PC-3 (cell line): ENCODE measurements around the gene MAP7D3. TPM values are rescaled to one million over a fixed set of nuclear protein-coding genes. Genes with fewer than 3 reads are reported as not detected.

ENCODE experiments used
- ATAC-seq: fragments of 200-7000 bp; cut with Tn5 transposase; 2 replicates; pipeline ENCODE4 v1.9.1; 2020; ENCODE audit warnings: mild to moderate bottlenecking, moderate library complexity
- BruUV-seq: library from RNA; stranded (reverse); fragments of 400-500 nt; replicated peaks from 2 replicates; lab custom pipeline; 2021; lab: Mats Ljungman, UMichigan
- CTCF ChIA-PET: fragments of 300-600 bp; sonication (Branson Sonifier 250); formaldehyde crosslinking; loops from one replicate; lab custom pipeline; 2022; ENCODE audit warnings: antibody characterized with exemption; lab: Charles Lee
- POLR2A ChIA-PET: fragments of 300-600 bp; sonication (Branson Sonifier 250); formaldehyde crosslinking; loops from one replicate; lab custom pipeline; 2022; ENCODE audit warnings: antibody characterized with exemption; ENCODE audit not compliant: unreplicated experiment; lab: Charles Lee
- DNase-seq: peaks from one replicate; pipeline ENCODE4 v3.0.0-alpha.2; 2015
- H2AFZ ChIP-seq: fragments of 300-600 bp; sonication (generic); 2 replicates; pipeline ENCODE4 v1.6.0; 2016; ENCODE audit warnings: antibody characterized with exemption, low read length
- H3F3A ChIP-seq: fragments of 300-600 bp; sonication (generic); one replicate; pipeline ENCODE4 v1.6.0; 2017; ENCODE audit warnings: antibody characterized with exemption, low read length, control low read depth, mild to moderate bottlenecking; ENCODE audit not compliant: unreplicated experiment
- H3K27ac ChIP-seq: fragments of 300-600 bp; sonication (generic); 2 replicates; pipeline ENCODE4 v1.5.1; 2016; ENCODE audit warnings: mild to moderate bottlenecking, low read length
- H3K27me3 ChIP-seq: fragments of 300-600 bp; sonication (generic); 2 replicates; pipeline ENCODE4 v1.6.1; 2016; ENCODE audit warnings: low read length, mixed read lengths
- H3K36me3 ChIP-seq: fragments of 300-600 bp; sonication (generic); 2 replicates; pipeline ENCODE4 v1.6.1; 2016; ENCODE audit warnings: low read depth, mixed run types, low read length, mixed read lengths
- H3K4me1 ChIP-seq: fragments of 300-600 bp; sonication (generic); 2 replicates; pipeline ENCODE4 v1.5.1; 2016; ENCODE audit warnings: low read length; ENCODE audit not compliant: insufficient read depth
- H3K4me2 ChIP-seq: fragments of 300-600 bp; sonication (generic); 2 replicates; pipeline ENCODE4 v1.6.0; 2016; ENCODE audit warnings: low read length
- H3K4me3 ChIP-seq: fragments of 300-600 bp; sonication (generic); 2 replicates; pipeline ENCODE4 v1.5.1; 2016; ENCODE audit warnings: mild to moderate bottlenecking, low read length, mixed read lengths
- H3K79me2 ChIP-seq: fragments of 300-600 bp; sonication (generic); 2 replicates; pipeline ENCODE4 v1.6.1; 2017; ENCODE audit warnings: low read length, mixed read lengths
- H3K9ac ChIP-seq: fragments of 300-600 bp; sonication (generic); 2 replicates; pipeline ENCODE4 v1.6.0; 2016; ENCODE audit warnings: mild to moderate bottlenecking, low read length
- H3K9me2 ChIP-seq: fragments of 300-600 bp; sonication (generic); replicated peaks from 2 replicates; pipeline ENCODE4 v1.6.1; 2016; ENCODE audit warnings: mixed run types, low read length, mixed read lengths
- H3K9me3 ChIP-seq: fragments of 300-600 bp; sonication (generic); 2 replicates; pipeline ENCODE4 v1.6.1; 2016; ENCODE audit warnings: low read length, mixed read lengths
- H4K20me1 ChIP-seq: fragments of 300-600 bp; sonication (generic); 2 replicates; pipeline ENCODE4 v1.6.1; 2016; ENCODE audit warnings: low read length, mixed read lengths
- CTCF ChIP-seq: fragments of 300-600 bp; sonication (generic); conservative IDR thresholded peaks from 2 replicates; pipeline ENCODE4 v1.5.1; 2017; ENCODE audit warnings: antibody characterized with exemption, low read depth, mild to moderate bottlenecking, low read length
- EZH2 ChIP-seq: fragments of 300-600 bp; sonication (generic); IDR thresholded peaks from one replicate; pipeline ENCODE4 v1.6.1; 2017; ENCODE audit warnings: antibody characterized with exemption, mild to moderate bottlenecking, low read length; ENCODE audit not compliant: unreplicated experiment
- EZH2phosphoT487 ChIP-seq: fragments of 300-600 bp; sonication (generic); IDR thresholded peaks from 2 replicates; pipeline ENCODE4 v1.6.1; 2018; ENCODE audit warnings: mild to moderate bottlenecking, antibody characterized with exemption, low read length, borderline replicate concordance
- intact Hi-C: fragments of 100-400 bp; cut with micrococcal nuclease; formaldehyde crosslinking; loops from 2 replicates; pipeline ENCODE4 v1.9.0; 2023
- total RNA-seq: library from RNA; depleted of rRNA; stranded (reverse); fragments of >200 nt; gene quantifications from 2 replicates; pipeline ENCODE4 v1.2.3, GENCODE V29; 2014

The MAP7D3 gene
- total RNA-seq, 1 experiment from 2014 or later, result 0.40 TPM

- no peak overlapping the region for H3K4me3 ChIP-seq
- H3K36me3 ChIP-seq, result no peaks in the 10 kb centered on the region
- BruUV-seq, result no TSS peak
- no peak for ATAC-seq
- no peak for DNase-seq
- no peak overlapping the region for H3K9ac ChIP-seq
- CTCF ChIA-PET, result no interaction called here
- H4K20me1 ChIP-seq, result no peaks in the 10 kb centered on the region
- H3K27ac ChIP-seq, result no peak overlapping the region
- no peaks in the 10 kb centered on the region for H3K27me3 ChIP-seq
- TF ChIP-seq CTCF, result no peak
- no peaks in the 10 kb centered on the region for H3F3A ChIP-seq
- intact Hi-C loops, result loop anchor here (10.0 kb wide), 1 partner anchor 433 kb away; no protein-coding TSS in a partner anchor
- H3K79me2 ChIP-seq, result no peaks in the 10 kb centered on the region
- no peaks in the 10 kb centered on the region for H3K9me3 ChIP-seq
- no peak overlapping the region for H2AFZ ChIP-seq
- H3K9me2 ChIP-seq, result no peaks in the 10 kb centered on the region
- POLR2A ChIA-PET, result no interaction called here
- no peak overlapping the region for H3K4me2 ChIP-seq
- H3K4me1 ChIP-seq, result peaks cover 32% of the 10 kb centered on the region
Measured at GRCh38 chrX:136262243-136262642, 11.0 kb upstream of the MAP7D3 start.

GRCh38 chrX:136261321-136261720, 10.1 kb upstream of the MAP7D3 start:
- CTCF ChIA-PET, result no interaction called here
- BruUV-seq, result no TSS peak

GRCh38 chrX:136260776-136261175, 9.6 kb upstream of the MAP7D3 start:
- H3K27me3 ChIP-seq, result no peaks in the 10 kb centered on the region
- H3K4me1 ChIP-seq, result peaks cover 32% of the 10 kb centered on the region
- CTCF ChIA-PET, result no interaction called here
- BruUV-seq, result no TSS peak
- H3K4me3 ChIP-seq, result no peak overlapping the region
- TF ChIP-seq EZH2 (no peak), CTCF (no peak), EZH2phosphoT487 (no peak)
- no peaks in the 10 kb centered on the region for H3K9me3 ChIP-seq
- no peaks in the 10 kb centered on the region for H3K36me3 ChIP-seq
- POLR2A ChIA-PET, result no interaction called here
- intact Hi-C loops, result loop anchor here (2.0 to 10.0 kb wide), 2 partner anchors 136 to 434 kb away; no protein-coding TSS in a partner anchor
- no peaks in the 10 kb centered on the region for H4K20me1 ChIP-seq
- H2AFZ ChIP-seq, result no peak overlapping the region
- H3K79me2 ChIP-seq, result no peaks in the 10 kb centered on the region
- H3K9me2 ChIP-seq, result no peaks in the 10 kb centered on the region
- H3K4me2 ChIP-seq, result peak overlapping the region; percentile 69
- peak overlapping the region; percentile 95 for H3K27ac ChIP-seq
- DNase-seq (peak; percentile 87), ATAC-seq (peak; percentile 93)
- H3F3A ChIP-seq, result no peaks in the 10 kb centered on the region
- H3K9ac ChIP-seq, result peak overlapping the region; percentile 61

More at GRCh38 chrX:136261321-136261720, 10.1 kb upstream of the MAP7D3 start:
- H3F3A ChIP-seq, result no peaks in the 10 kb centered on the region
- H3K4me3 ChIP-seq, result no peak overlapping the region
- intact Hi-C loops, result loop anchor here (2.0 to 10.0 kb wide), 2 partner anchors 135 to 433 kb away; no protein-coding TSS in a partner anchor
- POLR2A ChIA-PET, result no interaction called here
- peak overlapping the region; percentile 61 for H3K9ac ChIP-seq
- H3K9me2 ChIP-seq, result no peaks in the 10 kb centered on the region
- no peaks in the 10 kb centered on the region for H3K79me2 ChIP-seq
- DNase-seq (peak; percentile 55), ATAC-seq (peak; percentile 48)
- H3K9me3 ChIP-seq, result no peaks in the 10 kb centered on the region
- no peaks in the 10 kb centered on the region for H3K27me3 ChIP-seq
- H3K4me1 ChIP-seq, result peaks cover 32% of the 10 kb centered on the region
- no peak overlapping the region for H2AFZ ChIP-seq
- H3K27ac ChIP-seq, result peak overlapping the region; percentile 95
- H4K20me1 ChIP-seq, result no peaks in the 10 kb centered on the region
- peak overlapping the region; percentile 69 for H3K4me2 ChIP-seq
- TF ChIP-seq EZH2, result no peak
- no peak for TF ChIP-seq CTCF
- TF ChIP-seq EZH2phosphoT487, result no peak
- no peaks in the 10 kb centered on the region for H3K36me3 ChIP-seq
